PC-3 (cell line): Measurements from ENCODE around the gene VGLL3. TPM values are rescaled to one million over a fixed set of nuclear protein-coding genes. Genes with fewer than 3 reads are reported as not detected.

Experiments
- ATAC-seq: fragments of 200-7000 bp; cut with Tn5 transposase; 2 replicates; pipeline ENCODE4 v1.9.1; 2020; ENCODE audit warnings: mild to moderate bottlenecking, moderate library complexity
- BruUV-seq: library from RNA; stranded (reverse); fragments of 400-500 nt; replicated peaks from 2 replicates; lab custom pipeline; 2021; lab: Mats Ljungman, UMichigan
- CTCF ChIA-PET: fragments of 300-600 bp; sonication (Branson Sonifier 250); formaldehyde crosslinking; loops from one replicate; lab custom pipeline; 2022; ENCODE audit warnings: antibody characterized with exemption; lab: Charles Lee
- POLR2A ChIA-PET: fragments of 300-600 bp; sonication (Branson Sonifier 250); formaldehyde crosslinking; loops from one replicate; lab custom pipeline; 2022; ENCODE audit warnings: antibody characterized with exemption; ENCODE audit not compliant: unreplicated experiment; lab: Charles Lee
- DNase-seq: peaks from one replicate; pipeline ENCODE4 v3.0.0-alpha.2; 2015
- H2AFZ ChIP-seq: fragments of 300-600 bp; sonication (generic); 2 replicates; pipeline ENCODE4 v1.6.0; 2016; ENCODE audit warnings: antibody characterized with exemption, low read length
- H3F3A ChIP-seq: fragments of 300-600 bp; sonication (generic); one replicate; pipeline ENCODE4 v1.6.0; 2017; ENCODE audit warnings: antibody characterized with exemption, low read length, control low read depth, mild to moderate bottlenecking; ENCODE audit not compliant: unreplicated experiment
- H3K27ac ChIP-seq: fragments of 300-600 bp; sonication (generic); 2 replicates; pipeline ENCODE4 v1.5.1; 2016; ENCODE audit warnings: mild to moderate bottlenecking, low read length
- H3K27me3 ChIP-seq: fragments of 300-600 bp; sonication (generic); 2 replicates; pipeline ENCODE4 v1.6.1; 2016; ENCODE audit warnings: low read length, mixed read lengths
- H3K36me3 ChIP-seq: fragments of 300-600 bp; sonication (generic); 2 replicates; pipeline ENCODE4 v1.6.1; 2016; ENCODE audit warnings: low read depth, mixed run types, low read length, mixed read lengths
- H3K4me1 ChIP-seq: fragments of 300-600 bp; sonication (generic); 2 replicates; pipeline ENCODE4 v1.5.1; 2016; ENCODE audit warnings: low read length; ENCODE audit not compliant: insufficient read depth
- H3K4me2 ChIP-seq: fragments of 300-600 bp; sonication (generic); 2 replicates; pipeline ENCODE4 v1.6.0; 2016; ENCODE audit warnings: low read length
- H3K4me3 ChIP-seq: fragments of 300-600 bp; sonication (generic); 2 replicates; pipeline ENCODE4 v1.5.1; 2016; ENCODE audit warnings: mild to moderate bottlenecking, low read length, mixed read lengths
- H3K79me2 ChIP-seq: fragments of 300-600 bp; sonication (generic); 2 replicates; pipeline ENCODE4 v1.6.1; 2017; ENCODE audit warnings: low read length, mixed read lengths
- H3K9ac ChIP-seq: fragments of 300-600 bp; sonication (generic); 2 replicates; pipeline ENCODE4 v1.6.0; 2016; ENCODE audit warnings: mild to moderate bottlenecking, low read length
- H3K9me2 ChIP-seq: fragments of 300-600 bp; sonication (generic); replicated peaks from 2 replicates; pipeline ENCODE4 v1.6.1; 2016; ENCODE audit warnings: mixed run types, low read length, mixed read lengths
- H3K9me3 ChIP-seq: fragments of 300-600 bp; sonication (generic); 2 replicates; pipeline ENCODE4 v1.6.1; 2016; ENCODE audit warnings: low read length, mixed read lengths
- H4K20me1 ChIP-seq: fragments of 300-600 bp; sonication (generic); 2 replicates; pipeline ENCODE4 v1.6.1; 2016; ENCODE audit warnings: low read length, mixed read lengths
- CTCF ChIP-seq: fragments of 300-600 bp; sonication (generic); conservative IDR thresholded peaks from 2 replicates; pipeline ENCODE4 v1.5.1; 2017; ENCODE audit warnings: antibody characterized with exemption, low read depth, mild to moderate bottlenecking, low read length
- EZH2 ChIP-seq: fragments of 300-600 bp; sonication (generic); IDR thresholded peaks from one replicate; pipeline ENCODE4 v1.6.1; 2017; ENCODE audit warnings: antibody characterized with exemption, mild to moderate bottlenecking, low read length; ENCODE audit not compliant: unreplicated experiment
- EZH2phosphoT487 ChIP-seq: fragments of 300-600 bp; sonication (generic); IDR thresholded peaks from 2 replicates; pipeline ENCODE4 v1.6.1; 2018; ENCODE audit warnings: mild to moderate bottlenecking, antibody characterized with exemption, low read length, borderline replicate concordance
- intact Hi-C: fragments of 100-400 bp; cut with micrococcal nuclease; formaldehyde crosslinking; loops from 2 replicates; pipeline ENCODE4 v1.9.0; 2023
- total RNA-seq: library from RNA; depleted of rRNA; stranded (reverse); fragments of >200 nt; gene quantifications from 2 replicates; pipeline ENCODE4 v1.2.3, GENCODE V29; 2014

The VGLL3 gene
- total RNA-seq, 1 experiment from 2014 or later = 1.3 TPM

GRCh38 chr3:86929046-86929445 is 61.9 kb downstream of the VGLL3 start:
- no peak overlapping the region for H3K4me2 ChIP-seq
- CTCF ChIA-PET = no interaction called here
- intact Hi-C loops = no loop called here
- H3F3A ChIP-seq = no peaks in the 10 kb centered on the region
- H4K20me1 ChIP-seq = no peaks in the 10 kb centered on the region
- H3K9ac ChIP-seq = no peak overlapping the region
- no peak overlapping the region for H2AFZ ChIP-seq
- no peaks in the 10 kb centered on the region for H3K36me3 ChIP-seq
- no peaks in the 10 kb centered on the region for H3K27me3 ChIP-seq
- TF ChIP-seq EZH2phosphoT487 (no peak), EZH2 (no peak), CTCF (no peak)
- no TSS peak for BruUV-seq
- no peaks in the 10 kb centered on the region for H3K4me1 ChIP-seq
- peak; percentile 98 for ATAC-seq
- no peaks in the 10 kb centered on the region for H3K9me2 ChIP-seq
- H3K27ac ChIP-seq = no peak overlapping the region
- POLR2A ChIA-PET = no interaction called here
- H3K4me3 ChIP-seq = no peak overlapping the region
- H3K9me3 ChIP-seq = no peaks in the 10 kb centered on the region
- H3K79me2 ChIP-seq = no peaks in the 10 kb centered on the region
- peak; percentile 41 for DNase-seq

DNA sequence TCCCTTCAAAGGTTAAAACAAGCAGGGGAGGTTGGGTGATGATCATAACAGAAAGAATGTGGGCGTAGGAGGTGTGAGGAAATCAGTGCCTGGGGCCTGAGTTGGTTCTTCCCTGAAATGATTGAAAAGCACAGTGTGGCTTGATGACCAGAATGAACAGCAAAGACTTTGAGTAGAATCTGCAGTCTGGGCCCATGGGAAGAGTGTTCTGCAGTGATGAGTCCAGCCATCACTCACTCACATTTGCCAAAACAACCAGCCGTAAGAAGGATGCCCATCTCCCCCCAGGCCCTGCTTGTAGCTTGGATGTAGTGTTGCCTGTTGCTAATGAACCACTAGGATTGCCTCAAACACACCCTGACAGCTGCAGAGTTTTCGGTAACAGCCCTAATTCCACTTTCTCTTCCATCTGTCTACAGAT is 67.9 kb downstream of the VGLL3 start:
- Histone ChIP-seq H3F3A (no peaks in the 10 kb centered on the region), H3K27me3 (no peaks in the 10 kb centered on the region), H3K36me3 (no peaks in the 10 kb centered on the region), H3K4me3 (no peak overlapping the region), H3K79me2 (no peaks in the 10 kb centered on the region), H3K9me3 (no peaks in the 10 kb centered on the region), H4K20me1 (no peaks in the 10 kb centered on the region), H3K9me2 (no peaks in the 10 kb centered on the region), H3K4me1 (peaks cover 9% of the 10 kb centered on the region), H3K4me2 (0 out of 2 replicates have a peak overlapping the region, but pooled peaks have one; percentile 25), H2AFZ (peak overlapping the region; percentile 42), H3K27ac (no peak overlapping the region), H3K9ac (no peak overlapping the region)
- ChIA-PET POLR2A (no interaction called here), CTCF (no interaction called here)
- BruUV-seq = no TSS peak
- TF ChIP-seq EZH2 = no peak
- no peak for TF ChIP-seq CTCF
- TF ChIP-seq EZH2phosphoT487 = no peak
- ATAC-seq (peak; percentile 45), DNase-seq (peak; percentile 69)
- intact Hi-C loops = no loop called here

DNA sequence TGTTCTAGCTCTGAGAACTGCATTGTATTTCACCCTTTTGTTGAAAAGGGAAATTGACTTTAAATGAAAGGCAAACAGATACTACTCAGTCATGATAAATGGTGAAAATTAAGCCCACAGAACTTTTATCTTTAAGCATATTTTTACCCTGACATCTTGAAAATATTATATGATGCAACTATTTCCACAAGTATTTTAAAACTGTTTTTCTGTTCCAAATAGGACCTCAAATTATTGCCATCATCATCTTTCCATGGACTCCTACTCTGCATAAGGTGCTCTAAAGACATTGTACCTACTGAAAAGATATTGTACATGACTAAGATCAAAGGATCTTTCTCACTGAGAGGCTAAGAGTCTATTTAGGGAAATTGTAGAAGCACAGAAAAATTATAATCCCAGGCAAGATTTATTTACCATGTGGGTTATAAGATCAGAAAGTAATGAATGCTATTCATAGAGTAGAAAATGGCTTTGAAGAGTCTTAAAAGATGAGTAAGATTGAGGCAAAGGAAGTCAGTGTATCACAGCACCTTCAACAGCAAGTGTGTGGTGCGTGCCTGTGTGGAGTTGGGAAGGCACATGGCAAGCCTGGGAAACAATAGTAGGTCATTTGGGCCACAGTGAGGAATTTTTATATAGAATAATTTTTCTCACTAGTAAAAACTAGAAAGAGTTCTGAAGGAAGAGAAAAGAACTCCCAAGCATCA is 68.8 kb downstream of the VGLL3 start:
- Histone ChIP-seq H3F3A (no peaks in the 10 kb centered on the region), H3K27ac (no peak overlapping the region), H4K20me1 (no peaks in the 10 kb centered on the region), H3K27me3 (no peaks in the 10 kb centered on the region), H3K36me3 (no peaks in the 10 kb centered on the region), H2AFZ (no peak overlapping the region), H3K9ac (no peak overlapping the region), H3K79me2 (no peaks in the 10 kb centered on the region), H3K4me2 (no peak overlapping the region), H3K4me1 (peaks cover 9% of the 10 kb centered on the region), H3K9me2 (no peaks in the 10 kb centered on the region), H3K9me3 (no peaks in the 10 kb centered on the region), H3K4me3 (no peak overlapping the region)
- CTCF ChIA-PET = no interaction called here
- no peak for DNase-seq
- TF ChIP-seq CTCF (no peak), EZH2phosphoT487 (no peak), EZH2 (no peak)
- POLR2A ChIA-PET = no interaction called here
- intact Hi-C loops = no loop called here
- no peak for ATAC-seq
- BruUV-seq = no TSS peak
